ENCODE measurements around the gene DHX16. TPM values are rescaled to one million over a fixed set of nuclear protein-coding genes. Genes with fewer than 3 reads are reported as not detected.

The DHX16 gene
- total and polyA plus RNA-seq, 2 of the 4 experiments (the other 2 are of a cell fraction) = 47.9 to 48.4 TPM

GRCh38 chr6:30717129-30717844 is 44.5 kb upstream of the DHX16 start, which contains the start of gene MDC1 (continued):
- TF ChIP-seq RCOR1 (IDR thresholded peaks at IDR 0.05; ENCODE audit: insufficient replicate concordance, low read length) = no peak

GRCh38 chr6:30716879-30717128 is 44.0 kb upstream of the DHX16 start:
- no TSS peak for BruUV-seq (replicated peaks)
- no CpG with 5 or more reads among the region's 8 CpGs for WGBS, 2 experiments (ENCODE audit: extremely low coverage in 2 of 2, insufficient read length in 1 of 2)

More at GRCh38 chr6:30716879-30717128, 44.0 kb upstream of the DHX16 start:
- TF ChIP-seq MXI1 (IDR thresholded peaks at IDR 0.05; ENCODE audit: borderline replicate concordance, low read depth, low read length) (no peak), ELK1 (IDR thresholded peaks at IDR 0.05; ENCODE audit: borderline replicate concordance, low read depth, low read length) (no peak), RAD21 (IDR thresholded peaks at IDR 0.05; ENCODE audit: low read length) (no peak), CHD1 (IDR thresholded peaks at IDR 0.05; ENCODE audit: low read depth, low read length) (0 out of 2 replicates have a peak, but pooled peaks have one; percentile 26), NFE2L2 (IDR thresholded peaks at IDR 0.05; ENCODE audit: low read depth, low read length) (no peak)
- Histone ChIP-seq H4K20me1 (ENCODE audit: insufficient read depth, low read length) (peaks cover 5% of the 10 kb centered on the region), H3K9me3 (ENCODE audit: control insufficient read depth, insufficient read depth, low read length) (no peaks in the 10 kb centered on the region), H3K79me1 (ENCODE audit: low read depth in 1 of 2, low read length in 2 of 2) (peaks cover 15 to 41% of the 10 kb centered on the region in 2 experiments), H3K4me1 (ENCODE audit: control insufficient read depth, insufficient read depth, low read length) (peaks cover 4% of the 10 kb centered on the region; the same call in 1 of the 2 replicates), H3K23ac (ENCODE audit: low read depth, low read length) (peak overlapping the region; percentile 20; the same call in 1 of the 2 replicates), H3K18ac (ENCODE audit: low read depth, low read length) (peak overlapping the region; percentile 5), H3K4me3 (ENCODE audit: insufficient read depth, low read depth, low read length) (peak overlapping the region; percentile 61), H2AK9ac (replicated peaks; ENCODE audit: low read depth, low read length, poor library complexity) (peak overlapping the region; percentile 79), H3K14ac (replicated peaks; ENCODE audit: low read depth, low read length) (peak overlapping the region; percentile 83), H3K9ac (ENCODE audit: low read depth, low read length) (peak overlapping the region; percentile 76), H2BK5ac (ENCODE audit: low read depth, low read length, poor library complexity, severe bottlenecking) (peak overlapping the region; percentile 83), H3K4me2 (ENCODE audit: low read depth, low read length) (peak overlapping the region; percentile 90), H2AFZ (replicated peaks; ENCODE audit: low read length, poor library complexity) (peak overlapping the region; percentile 95), H2BK15ac (ENCODE audit: low read depth, low read length) (peak overlapping the region; percentile 59), H4K5ac (ENCODE audit: low read depth, low read length) (peak overlapping the region; percentile 55), H4K91ac (ENCODE audit: insufficient read depth, low read depth, low read length) (peak overlapping the region; percentile 97), H3K36me3 (ENCODE audit: control insufficient read depth, insufficient read depth, low read length) (peaks cover 19% of the 10 kb centered on the region), H4K8ac (ENCODE audit: low read depth in 2 of 2, low read length in 2 of 2) (peak overlapping the region; percentile 84 to 96), H2BK20ac (ENCODE audit: low read depth, low read length) (peak overlapping the region; percentile 8; the same call in 1 of the 2 replicates), H3K27ac (ENCODE audit: insufficient read depth, low read length) (peak overlapping the region; percentile 78), H3K9me1 (ENCODE audit: insufficient read depth, low read length) (peaks cover 5% of the 10 kb centered on the region), H3K56ac (ENCODE audit: extremely low read depth, insufficient read depth, low read length) (peak overlapping the region; percentile 86), H3K4ac (ENCODE audit: low read depth, low read length) (peak overlapping the region; percentile 87), H2AK5ac (ENCODE audit: low read depth, low read length) (peak overlapping the region; percentile 99), H2BK120ac (ENCODE audit: low read depth, low read length) (peak overlapping the region; percentile 50), H3K27me3 (ENCODE audit: control insufficient read depth, insufficient read depth, low read length) (no peaks in the 10 kb centered on the region)
- intact Hi-C loops (cut with micrococcal nuclease) = loop anchor here (1.0 kb wide), 1 partner anchor 26 kb away; no protein-coding TSS in a partner anchor
- dilution Hi-C loops (cut with HindIII; ENCODE audit: low sequenced_read_pairs, unreplicated experiment) = no loop called here
- in situ Hi-C loops (cut with MboI; ENCODE audit: low sequenced_read_pairs) = no loop called here
- ChIA-PET CTCF (no interaction called here), POLR2A (ENCODE audit: unreplicated experiment) (no interaction called here)
- DNase-seq (no peak), ATAC-seq (ENCODE audit: low read depth) (no peak)

Measured in IMR-90 (cell line).